Liver (tissue), 3 donors: ENCODE measurements around the gene CDH3.

Experiments
- ATF3 ChIP-seq: IDR thresholded peaks from 2 replicates; pipeline ENCODE4 v1.6.1; 2016; ENCODE audit warnings: antibody characterized with exemption
- CTCF ChIP-seq: fragments of 150-350 bp; IDR thresholded peaks from 2 replicates; pipeline ENCODE4 v1.5.1; 2017; ENCODE audit warnings: improper control_type of control experiment, low read depth, low read length; ENCODE audit not compliant: missing input control
- EGR1 ChIP-seq, 2 donors: IDR thresholded peaks; 2 replicates each; pipeline ENCODE4 v1.6.1; 2016 to 2018; ENCODE audit warnings: antibody characterized with exemption in 2 of 2, low read depth in 2 of 2
- FOXA1 ChIP-seq: IDR thresholded peaks from 2 replicates; pipeline ENCODE4 v1.6.1; 2016; ENCODE audit warnings: antibody characterized with exemption
- FOXA2 ChIP-seq: IDR thresholded peaks from 2 replicates; pipeline ENCODE4 v1.6.1; 2016; ENCODE audit warnings: antibody characterized with exemption
- GABPA ChIP-seq, 2 donors: IDR thresholded peaks in 1 of 2; conservative IDR thresholded peaks in 1 of 2; 2 replicates each; pipeline ENCODE4 v1.6.1; 2016; ENCODE audit warnings: antibody characterized with exemption in 2 of 2, mild to moderate bottlenecking in 1 of 2, moderate library complexity in 1 of 2
- HNF4A ChIP-seq, 2 donors: conservative IDR thresholded peaks; 2 replicates each; pipeline ENCODE4 v1.6.1; 2016; ENCODE audit warnings: antibody characterized with exemption in 2 of 2, mild to moderate bottlenecking in 2 of 2
- JUND ChIP-seq, 2 donors: IDR thresholded peaks; 2 replicates each; pipeline ENCODE4 v1.6.1; 2016; ENCODE audit warnings: antibody characterized with exemption in 2 of 2
- MAX ChIP-seq: IDR thresholded peaks from 2 replicates; pipeline ENCODE4 v1.6.1; 2016; ENCODE audit warnings: antibody characterized with exemption
- NR2F2 ChIP-seq: IDR thresholded peaks from 2 replicates; pipeline ENCODE4 v1.6.1; 2016; ENCODE audit warnings: antibody characterized with exemption
- RAD21 ChIP-seq, 2 donors: IDR thresholded peaks; 2 replicates each; pipeline ENCODE4 v1.6.1; 2016; ENCODE audit warnings: antibody characterized with exemption in 2 of 2, mild to moderate bottlenecking in 2 of 2
- REST ChIP-seq: IDR thresholded peaks from 2 replicates; pipeline ENCODE4 v1.6.1; 2016; ENCODE audit warnings: antibody characterized with exemption, mild to moderate bottlenecking
- TAF1 ChIP-seq: conservative IDR thresholded peaks from 2 replicates; pipeline ENCODE4 v1.6.1; 2016; ENCODE audit warnings: antibody characterized with exemption, mild to moderate bottlenecking
- TF ChIP-seq, protein P1 (sequence below): IDR thresholded peaks from 2 replicates; pipeline ENCODE4 v1.6.1; 2016; ENCODE audit warnings: antibody characterized with exemption
- donor health status: healthy.
- donor health status: healthy.

GRCh38 chr16:68698091-68698490 is 53.0 kb downstream of the CDH3 start:
- TF ChIP-seq, protein P1, sequence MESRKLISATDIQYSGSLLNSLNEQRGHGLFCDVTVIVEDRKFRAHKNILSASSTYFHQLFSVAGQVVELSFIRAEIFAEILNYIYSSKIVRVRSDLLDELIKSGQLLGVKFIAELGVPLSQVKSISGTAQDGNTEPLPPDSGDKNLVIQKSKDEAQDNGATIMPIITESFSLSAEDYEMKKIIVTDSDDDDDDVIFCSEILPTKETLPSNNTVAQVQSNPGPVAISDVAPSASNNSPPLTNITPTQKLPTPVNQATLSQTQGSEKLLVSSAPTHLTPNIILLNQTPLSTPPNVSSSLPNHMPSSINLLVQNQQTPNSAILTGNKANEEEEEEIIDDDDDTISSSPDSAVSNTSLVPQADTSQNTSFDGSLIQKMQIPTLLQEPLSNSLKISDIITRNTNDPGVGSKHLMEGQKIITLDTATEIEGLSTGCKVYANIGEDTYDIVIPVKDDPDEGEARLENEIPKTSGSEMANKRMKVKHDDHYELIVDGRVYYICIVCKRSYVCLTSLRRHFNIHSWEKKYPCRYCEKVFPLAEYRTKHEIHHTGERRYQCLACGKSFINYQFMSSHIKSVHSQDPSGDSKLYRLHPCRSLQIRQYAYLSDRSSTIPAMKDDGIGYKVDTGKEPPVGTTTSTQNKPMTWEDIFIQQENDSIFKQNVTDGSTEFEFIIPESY, result no peak
- no peak for TF ChIP-seq CTCF
- TF ChIP-seq EGR1 (IDR thresholded peaks at IDR 0.05; ENCODE audit: low read depth in 2 of 2), result no peak
- TF ChIP-seq MAX, result no peak
- TF ChIP-seq GABPA (IDR thresholded peaks at IDR 0.05 in 1 of 2, conservative IDR thresholded peaks at IDR 0.05 in 1 of 2), result no peak
- no peak for TF ChIP-seq RAD21 (IDR thresholded peaks at IDR 0.05)
- no peak for TF ChIP-seq NR2F2
- no peak for TF ChIP-seq ATF3
- TF ChIP-seq REST, result no peak
- no peak for TF ChIP-seq HNF4A (conservative IDR thresholded peaks at IDR 0.05)
- no peak for TF ChIP-seq TAF1
- TF ChIP-seq FOXA2, result no peak
- no peak for TF ChIP-seq JUND (IDR thresholded peaks at IDR 0.05)
- TF ChIP-seq FOXA1, result no peak
